ENCODE results near the gene RUNX2.

DNA sequence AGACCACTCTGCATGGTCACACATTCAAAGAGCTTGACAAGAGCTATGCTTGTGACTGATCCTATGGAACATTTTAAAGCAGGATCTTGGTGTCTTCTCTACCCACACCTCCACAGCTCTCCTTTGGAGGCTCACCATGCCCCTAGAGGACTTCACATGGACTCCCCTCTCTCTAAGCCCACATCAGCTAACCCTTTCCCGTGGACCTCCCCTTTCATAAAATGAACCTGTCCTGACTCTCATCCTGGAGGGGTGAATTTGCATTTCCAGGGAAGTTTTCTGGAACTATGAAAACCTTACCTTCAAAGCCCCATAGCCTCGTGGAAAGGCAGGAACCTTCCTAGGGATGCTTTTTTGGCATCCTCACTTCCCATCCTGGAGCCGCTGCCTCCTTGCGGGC lies 234.0 kb downstream of the RUNX2 start:
- TF ChIP-seq GATA2 (IDR thresholded peaks at IDR 0.05; ENCODE audit: low read depth, low read length) (no peak), GATA3 (IDR thresholded peaks at IDR 0.05; ENCODE audit: low read depth, low read length) (no peak)

Data from SH-SY5Y (cell line).